HS-5 (cell line): ENCODE data around the gene KCNK15.
A peak's percentile ranks its signal among the peaks of the same experiment; 100 is the strongest.

ENCODE experiments used
- DNase-seq: peaks from one replicate; pipeline ENCODE4 v3.0.0-alpha.2; 2012; ENCODE audit warnings: low read depth

Gene KCNK15

DNA sequence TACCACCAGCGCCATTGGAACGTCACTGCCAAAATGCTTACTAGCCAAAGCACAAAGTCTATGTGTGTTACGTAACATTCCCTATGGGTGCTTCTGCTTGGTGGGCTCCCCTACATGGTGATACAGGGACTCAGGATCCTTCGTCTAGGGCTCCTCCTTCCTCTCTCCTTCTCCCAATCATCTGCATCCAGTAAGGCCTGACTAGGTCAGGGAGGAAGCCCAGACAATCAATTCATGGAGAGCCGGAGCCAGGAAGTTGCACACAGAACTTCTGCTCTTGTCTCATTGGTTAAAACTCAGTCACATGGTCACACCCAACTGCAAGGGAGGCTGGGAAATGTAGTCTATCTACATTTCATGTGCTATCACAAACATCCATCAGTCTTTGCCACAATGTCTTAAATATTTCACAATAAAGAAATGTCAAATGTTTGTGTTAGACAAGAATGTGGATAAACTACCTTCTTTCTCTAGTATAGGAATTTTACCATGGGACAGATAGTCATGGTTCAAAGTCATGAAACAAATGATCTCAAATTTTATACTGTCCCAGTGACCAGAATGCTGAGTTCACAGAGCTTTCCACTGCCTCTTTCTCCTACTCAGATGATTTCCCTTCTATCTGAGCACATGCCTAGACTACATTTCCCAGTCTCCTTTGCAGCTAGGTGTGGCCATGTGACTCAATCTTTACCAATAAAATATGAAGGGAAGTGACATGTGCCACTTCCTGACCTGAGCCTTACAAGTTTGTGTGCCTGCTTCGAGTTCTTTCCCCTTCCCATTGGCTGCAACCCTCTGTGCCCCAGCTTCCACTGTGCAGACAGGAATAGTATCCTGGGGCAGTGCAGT lies 9.3 kb upstream of the KCNK15 start:
- DNase-seq = peak; percentile 64

- no peak for DNase-seq
Measured at GRCh38 chr20:44737116-44737515, 8.5 kb upstream of the KCNK15 start.

DNA sequence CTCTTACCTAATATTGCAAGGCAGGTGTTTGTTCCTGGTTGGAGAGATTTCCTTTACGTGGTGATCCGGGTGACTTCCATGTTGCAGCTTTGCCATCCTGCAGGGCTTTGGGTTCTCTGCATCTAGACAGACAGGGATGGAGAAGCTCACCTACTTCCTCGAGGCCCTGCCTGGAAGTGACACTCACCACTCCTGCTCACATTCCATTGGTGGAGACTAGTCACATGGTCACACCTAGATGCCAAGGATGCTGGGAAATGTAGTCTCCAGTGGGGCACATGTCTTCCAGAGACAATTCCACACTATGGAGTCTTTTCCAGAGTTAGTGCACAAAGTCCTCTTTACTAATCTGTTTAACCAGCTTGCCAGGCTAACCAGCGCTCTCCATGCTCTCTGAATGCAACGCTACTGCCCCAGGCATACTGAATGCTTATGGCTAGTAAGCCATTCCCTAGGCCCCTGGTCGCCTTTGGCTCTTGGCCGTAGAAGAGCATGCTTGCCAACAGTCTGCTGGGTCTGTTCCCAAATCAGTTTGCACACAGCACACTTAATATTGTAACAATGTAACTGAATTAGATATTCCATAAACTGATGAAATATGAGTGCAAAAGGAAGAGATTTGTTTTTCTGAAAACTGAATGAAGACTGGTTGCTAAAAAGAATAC lies 6.7 kb upstream of the KCNK15 start:
- no peak for DNase-seq

GRCh38 chr20:44739942-44740341 lies 5.7 kb upstream of the KCNK15 start:
- DNase-seq = no peak

- DNase-seq = no peak
Measured at GRCh38 chr20:44742304-44743079, 3.2 kb upstream of the KCNK15 start.

GRCh38 chr20:44743080-44743701 lies 2.5 kb upstream of the KCNK15 start:
- DNase-seq = no peak

GRCh38 chr20:44743916-44744655 lies 1.6 kb upstream of the KCNK15 start:
- DNase-seq = no peak

DNA sequence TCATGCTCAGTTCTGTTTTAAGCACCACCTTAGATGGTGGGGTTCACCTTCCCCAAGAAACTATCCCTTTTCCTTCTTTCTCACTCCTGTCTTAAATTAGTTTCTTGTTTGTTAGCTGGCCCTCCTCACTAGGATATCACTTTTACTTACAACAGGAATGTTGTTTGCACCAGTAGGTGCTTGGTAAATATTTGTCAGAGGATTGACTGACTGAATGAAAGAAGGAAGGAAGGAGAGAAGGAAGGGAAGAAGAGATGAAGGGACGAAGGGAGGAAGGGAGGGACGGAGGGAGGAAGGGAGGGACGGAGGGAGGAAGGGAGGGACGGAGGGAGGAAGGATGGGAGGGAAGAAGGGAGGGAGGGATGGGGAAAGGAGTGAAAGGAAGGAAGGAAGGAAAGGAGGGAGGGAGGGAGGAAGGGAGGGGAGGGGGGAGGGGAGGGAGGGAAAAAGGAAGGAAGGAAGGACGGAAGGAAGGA lies 505 bp upstream of the KCNK15 start:
- no peak for DNase-seq

- DNase-seq = no peak
Measured at GRCh38 chr20:44746367-44747165, 901 bp downstream of the KCNK15 start.

DNA sequence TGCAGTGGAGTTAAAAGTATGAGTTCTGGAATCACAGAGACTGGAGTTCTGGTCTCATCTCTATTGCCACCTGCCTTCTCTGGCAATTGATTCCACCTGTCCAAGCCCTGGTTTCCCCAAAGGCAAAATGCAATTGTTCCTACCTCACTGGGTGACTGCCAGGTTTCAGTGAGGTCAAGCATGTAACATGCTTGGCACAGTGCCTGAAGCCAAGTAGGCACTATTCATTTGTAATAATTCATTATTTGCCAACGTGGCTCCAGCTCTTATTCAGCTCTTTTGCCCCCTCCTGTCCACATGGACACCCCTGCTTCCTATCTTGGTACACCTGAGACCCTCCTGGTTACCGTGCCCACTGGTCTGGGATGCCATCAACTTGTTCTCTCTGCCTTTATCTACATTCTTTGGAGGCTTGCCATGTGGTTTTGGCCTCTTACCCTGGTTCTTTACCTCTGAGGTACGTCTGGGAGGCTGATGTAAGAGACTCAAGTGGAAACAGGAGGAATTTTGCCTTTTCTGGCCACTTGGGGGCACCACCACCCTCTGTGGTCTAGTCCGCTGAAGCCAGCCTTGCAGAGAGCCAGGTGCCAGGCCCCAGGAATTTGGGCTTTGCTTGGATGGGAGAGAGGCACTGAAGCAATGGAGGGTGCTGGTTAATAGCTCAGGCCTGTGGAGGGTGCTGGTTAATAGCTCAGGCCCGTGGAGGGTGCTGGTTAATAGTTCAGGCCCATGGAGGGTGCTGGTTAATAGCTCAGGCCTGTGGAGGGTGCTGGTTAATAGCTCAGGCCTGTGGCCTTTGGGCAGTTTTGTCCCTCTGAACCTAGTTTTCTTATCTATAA lies 1.7 kb downstream of the KCNK15 start:
- peak; percentile 65 for DNase-seq

DNA sequence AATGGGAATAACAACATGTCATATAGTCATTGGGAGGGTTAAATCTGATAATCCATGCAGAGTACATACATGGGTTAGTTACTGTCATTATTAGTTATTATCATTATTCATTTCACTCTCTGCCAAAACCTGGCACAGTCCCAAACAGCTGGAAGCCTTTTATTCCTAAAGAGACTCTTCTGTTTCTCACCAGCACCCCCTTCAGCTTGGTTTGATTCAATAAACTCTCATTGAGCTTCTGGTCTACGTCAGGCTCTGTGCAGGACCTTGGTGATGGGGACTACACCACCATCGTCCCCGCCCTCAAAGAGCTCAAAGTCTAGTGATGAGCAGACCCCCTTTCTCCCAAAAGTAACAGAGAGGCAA lies 2.3 kb downstream of the KCNK15 start:
- DNase-seq = no peak

GRCh38 chr20:44750081-44750805 lies 4.6 kb downstream of the KCNK15 start:
- no peak for DNase-seq

DNA sequence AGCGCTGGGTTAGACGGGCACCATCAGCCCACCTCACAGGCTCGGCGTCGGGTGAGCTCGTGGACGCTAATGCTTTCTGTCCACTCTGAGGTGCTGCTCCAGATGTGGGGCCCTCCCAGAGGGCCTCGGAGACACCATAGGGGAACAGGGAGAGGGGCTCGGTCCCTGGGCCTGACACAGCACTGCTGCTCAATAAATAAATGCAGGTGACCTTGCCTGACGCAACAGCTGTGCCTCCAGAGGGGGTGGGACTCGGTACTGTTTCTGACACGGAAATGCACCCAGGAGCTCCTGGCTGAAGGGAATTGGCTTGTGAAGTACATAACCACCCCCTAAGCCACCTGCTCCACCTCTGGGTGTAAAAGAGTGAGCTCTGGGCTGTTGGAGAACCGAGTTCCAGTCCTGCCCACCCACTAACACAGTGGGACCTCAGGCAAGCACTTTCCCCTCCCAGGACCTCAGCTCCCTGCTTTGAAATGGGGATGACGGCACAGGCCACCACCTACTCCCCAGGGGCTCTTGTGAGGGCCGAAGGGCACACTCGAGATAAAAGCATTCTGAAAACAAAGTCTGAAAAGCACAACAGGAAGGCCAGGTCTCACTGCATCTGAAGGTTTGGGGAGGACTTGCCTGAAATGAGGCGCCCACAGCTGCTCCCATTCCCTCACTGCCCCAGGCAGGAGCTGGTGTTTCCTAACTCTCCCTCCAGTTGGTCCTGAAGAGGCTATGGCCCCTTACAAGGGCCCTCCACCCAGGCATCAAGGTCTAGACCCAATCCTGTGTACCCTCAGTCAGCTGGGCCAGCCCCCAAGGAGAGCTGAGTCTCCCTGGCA lies 6.7 kb downstream of the KCNK15 start:
- no peak for DNase-seq

DNA sequence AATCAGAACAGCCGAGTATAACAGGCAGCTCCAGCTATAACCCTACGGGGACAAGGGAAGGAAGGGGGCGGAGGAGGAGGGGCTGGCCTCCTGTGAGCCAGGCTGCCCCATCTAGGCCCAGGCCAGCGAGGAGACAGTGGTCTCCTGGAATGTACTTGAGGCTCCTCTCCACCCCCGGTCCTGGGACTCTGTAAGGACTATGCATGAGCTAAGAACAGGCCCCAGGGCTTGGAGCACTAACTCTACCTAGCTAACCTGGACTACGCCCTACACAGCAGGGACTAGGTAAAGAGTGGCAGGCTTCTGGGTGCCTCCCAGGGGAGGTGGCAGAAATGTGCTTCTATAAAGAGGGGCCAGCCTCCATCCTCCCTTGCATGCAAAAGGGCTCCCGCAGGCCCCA lies 8.9 kb downstream of the KCNK15 start:
- no peak for DNase-seq

DNA sequence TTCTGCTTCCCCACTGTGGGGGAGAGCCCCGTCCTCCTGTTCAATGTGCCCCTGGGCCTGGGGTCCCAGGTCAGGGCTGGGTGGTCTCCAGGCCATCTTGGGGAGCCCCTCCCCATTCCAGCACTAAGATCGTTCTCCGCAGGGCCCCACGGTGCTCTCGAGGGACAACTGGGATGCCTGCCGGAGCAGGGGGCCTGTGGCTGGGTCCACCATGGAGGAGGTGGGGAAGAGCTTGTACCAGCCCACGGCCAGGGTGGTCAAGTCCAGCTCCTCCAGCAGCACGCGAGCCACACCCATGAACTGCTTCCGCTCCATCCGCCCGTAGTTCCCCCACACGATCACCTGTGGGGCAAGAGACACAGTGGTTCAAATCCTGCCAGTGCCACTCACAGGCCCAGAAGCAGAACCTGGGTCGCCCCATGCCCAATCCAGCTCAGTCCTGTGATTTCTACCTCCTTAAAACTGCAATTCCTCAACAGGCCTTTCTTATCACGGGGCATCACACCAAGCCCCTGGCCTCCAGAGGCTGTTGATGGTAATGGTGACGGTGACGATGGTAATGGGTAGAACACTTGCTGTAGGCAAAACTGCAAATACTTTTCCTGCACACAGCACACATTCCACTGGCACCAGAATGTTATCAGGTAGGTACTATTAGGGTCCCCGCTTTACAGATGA lies 10.5 kb downstream of the KCNK15 start:
- no peak for DNase-seq

DNA sequence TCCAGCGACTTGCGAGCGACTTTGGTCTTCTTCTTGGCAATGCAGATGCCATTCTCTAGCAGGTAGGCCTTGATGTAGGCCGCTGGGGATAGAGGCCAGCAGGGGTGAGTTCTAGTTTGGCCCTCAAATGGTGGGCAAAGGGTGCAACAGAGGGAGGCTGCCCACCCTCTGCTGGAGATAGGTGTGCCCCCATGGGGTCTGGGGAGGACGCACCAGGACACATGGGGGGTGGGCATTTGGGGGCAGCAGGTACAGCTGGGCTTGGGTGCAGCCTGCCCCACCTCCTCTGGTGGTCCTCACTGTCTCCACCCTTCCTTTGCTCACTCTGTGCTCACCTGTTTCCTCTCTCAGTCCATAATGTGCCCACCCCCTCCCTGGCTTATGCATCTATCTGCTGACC lies 11.3 kb downstream of the KCNK15 start:
- DNase-seq = no peak

- DNase-seq = no peak
Measured at GRCh38 chr20:44758247-44759101, 12.8 kb downstream of the KCNK15 start.
